IPS DF 19.7 (cell line): ENCODE measurements around the gene GLIS1.

ENCODE experiments used
- DNase-seq: peaks from one replicate; pipeline ENCODE4 v3.0.0-alpha.2; 2013; ENCODE audit warnings: low read depth, low spot score

Gene GLIS1

GRCh38 chr1:53638360-53639035, 100.5 kb downstream of the GLIS1 start:
- no peak for DNase-seq

- DNase-seq: no peak
These were observed 101.2 kb downstream of the GLIS1 start for GRCh38 chr1:53637511-53638359.

GRCh38 chr1:53636621-53637171, 102.3 kb downstream of the GLIS1 start:
- no peak for DNase-seq

DNA sequence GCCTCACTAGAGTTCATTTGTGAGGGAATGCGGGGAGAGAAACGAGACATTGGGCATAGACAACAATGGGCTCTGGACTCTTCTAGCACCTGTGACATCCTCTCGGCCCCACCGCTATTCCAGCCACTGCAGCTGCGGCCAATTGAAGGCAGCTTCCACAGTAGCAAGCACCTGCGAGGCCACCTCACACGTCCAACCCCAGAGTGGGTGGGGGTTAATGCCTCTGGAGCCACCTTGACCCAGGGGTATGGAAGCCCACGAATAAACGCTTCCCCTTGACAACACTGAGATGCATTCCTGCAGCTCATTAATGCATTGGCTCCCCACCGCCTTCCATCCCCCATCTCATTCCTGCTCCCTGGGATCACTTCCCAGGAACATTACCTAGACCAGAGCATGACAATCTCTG, 104.4 kb downstream of the GLIS1 start:
- no peak for DNase-seq

GRCh38 chr1:53633073-53633704, 105.8 kb downstream of the GLIS1 start:
- no peak for DNase-seq

DNA sequence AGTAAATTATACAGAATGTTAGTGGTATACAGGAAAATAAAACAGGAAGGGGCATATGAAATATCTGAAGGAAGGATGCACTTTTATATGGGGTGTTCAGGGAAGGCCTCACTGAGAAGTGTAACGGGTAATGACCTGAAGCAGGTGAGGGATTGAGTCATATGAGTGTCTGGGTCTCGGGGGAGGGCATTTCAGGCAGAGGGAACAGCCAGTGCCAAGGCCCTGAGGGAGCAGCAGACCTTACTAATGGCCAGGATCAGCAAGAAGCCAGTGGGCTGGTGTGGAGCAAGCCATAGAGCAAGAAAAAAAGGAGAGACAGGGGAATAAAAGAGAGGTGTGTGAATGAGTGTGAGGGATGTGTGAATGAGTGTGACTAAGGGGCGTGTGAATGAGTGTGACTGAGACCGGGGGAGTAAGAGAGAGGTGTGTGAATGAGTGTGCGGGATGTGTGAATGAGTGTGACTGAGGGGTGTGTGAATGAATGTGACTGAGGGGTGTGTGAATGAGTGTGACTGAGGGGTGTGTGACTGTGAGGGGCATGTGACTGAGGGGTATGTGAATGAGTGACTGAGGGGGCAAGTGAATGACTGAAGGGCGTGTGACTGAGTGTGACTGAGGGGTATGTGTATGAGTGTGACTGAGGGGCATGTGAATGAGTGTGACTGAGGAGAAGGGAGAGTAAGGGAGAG, 107.2 kb downstream of the GLIS1 start:
- no peak for DNase-seq

- DNase-seq: no peak
These were observed 109.8 kb downstream of the GLIS1 start for GRCh38 chr1:53629101-53629691.

- DNase-seq: no peak
These were observed 110.5 kb downstream of the GLIS1 start for GRCh38 chr1:53628286-53628955.

DNA sequence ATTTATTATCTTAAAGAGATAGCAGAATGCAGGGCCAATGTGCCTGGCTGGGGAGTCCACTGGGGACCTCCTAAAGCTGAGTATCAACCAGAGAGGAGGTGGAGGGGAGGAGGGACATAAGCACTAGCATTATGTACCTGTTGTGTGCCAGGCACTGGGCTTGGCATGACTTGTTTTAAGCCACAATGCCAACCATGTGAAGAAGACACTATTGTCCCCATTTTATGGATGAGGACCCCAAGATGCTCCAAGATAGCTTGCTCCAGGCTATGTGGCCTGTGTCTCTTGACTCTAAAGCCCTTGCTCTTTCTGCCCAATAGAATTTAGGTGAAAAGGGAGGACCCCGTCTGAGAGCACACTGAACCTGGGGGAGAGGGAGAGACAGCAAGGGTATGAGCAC, 111.3 kb downstream of the GLIS1 start:
- no peak for DNase-seq

- DNase-seq: no peak
These were observed 111.9 kb downstream of the GLIS1 start for GRCh38 chr1:53627031-53627430.

- no peak for DNase-seq
These were observed 112.3 kb downstream of the GLIS1 start for GRCh38 chr1:53626616-53627015.

- DNase-seq: no peak
These were observed 113.0 kb downstream of the GLIS1 start for GRCh38 chr1:53625766-53626520.

- DNase-seq: no peak
These were observed 113.9 kb downstream of the GLIS1 start for GRCh38 chr1:53625049-53625448.

GRCh38 chr1:53622531-53622930, 116.4 kb downstream of the GLIS1 start:
- no peak for DNase-seq

DNA sequence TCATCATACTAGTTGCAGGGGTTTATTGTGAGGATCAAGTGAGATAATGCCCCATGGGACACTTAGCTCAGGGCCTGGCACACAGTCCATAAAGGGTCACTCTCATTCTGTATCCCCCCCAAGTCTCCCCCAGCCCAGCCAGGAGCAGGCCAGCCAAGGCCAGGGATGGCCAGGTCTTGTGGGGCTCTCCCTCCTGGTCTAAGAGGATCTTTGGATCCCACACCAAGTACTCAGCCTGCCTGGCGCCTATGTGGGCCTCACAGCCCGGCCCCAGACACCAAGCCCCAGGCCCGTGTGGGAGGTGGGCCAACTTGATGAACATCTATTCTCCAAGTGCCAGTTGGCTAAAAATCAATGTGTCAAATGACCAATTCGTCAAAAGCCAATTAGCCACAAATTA, 117.8 kb downstream of the GLIS1 start:
- no peak for DNase-seq

DNA sequence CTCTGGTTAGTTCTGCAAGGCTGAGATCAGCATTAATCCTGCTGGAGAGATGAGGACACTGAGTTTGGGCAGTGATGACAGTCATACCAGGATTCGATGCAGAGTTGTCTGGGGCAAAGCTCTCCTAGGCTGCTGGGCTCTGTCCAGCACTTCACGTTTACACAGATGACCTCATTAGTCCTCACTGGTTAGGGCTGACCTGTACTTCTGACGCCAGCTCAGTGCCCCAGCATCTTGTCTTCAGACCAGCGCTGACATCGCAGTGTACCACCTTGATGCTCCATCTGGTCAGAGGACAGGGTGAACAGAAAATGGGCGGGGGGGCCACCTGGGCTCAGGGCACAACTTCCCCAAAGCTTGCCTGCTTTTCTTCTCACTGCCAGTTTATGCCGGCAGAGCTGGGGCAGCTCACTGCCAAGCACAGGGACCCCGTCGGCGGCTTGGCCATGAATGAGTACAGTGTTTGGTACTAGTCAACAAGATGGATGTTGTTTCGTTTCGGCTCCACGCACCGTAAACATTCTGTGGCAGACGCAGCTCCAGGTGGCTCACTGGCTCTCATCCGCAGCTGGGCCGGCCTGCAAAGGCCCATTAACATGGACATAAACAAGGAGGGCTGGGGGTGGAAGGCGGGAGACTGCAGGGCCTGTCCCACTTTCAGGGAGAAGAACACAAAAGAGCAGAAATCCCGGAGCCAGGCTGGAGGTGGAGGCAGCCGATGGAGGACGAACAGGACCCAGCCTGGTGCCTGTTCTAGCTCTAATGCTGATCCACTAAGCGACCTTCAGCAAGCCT, 118.7 kb downstream of the GLIS1 start:
- DNase-seq: no peak

DNA sequence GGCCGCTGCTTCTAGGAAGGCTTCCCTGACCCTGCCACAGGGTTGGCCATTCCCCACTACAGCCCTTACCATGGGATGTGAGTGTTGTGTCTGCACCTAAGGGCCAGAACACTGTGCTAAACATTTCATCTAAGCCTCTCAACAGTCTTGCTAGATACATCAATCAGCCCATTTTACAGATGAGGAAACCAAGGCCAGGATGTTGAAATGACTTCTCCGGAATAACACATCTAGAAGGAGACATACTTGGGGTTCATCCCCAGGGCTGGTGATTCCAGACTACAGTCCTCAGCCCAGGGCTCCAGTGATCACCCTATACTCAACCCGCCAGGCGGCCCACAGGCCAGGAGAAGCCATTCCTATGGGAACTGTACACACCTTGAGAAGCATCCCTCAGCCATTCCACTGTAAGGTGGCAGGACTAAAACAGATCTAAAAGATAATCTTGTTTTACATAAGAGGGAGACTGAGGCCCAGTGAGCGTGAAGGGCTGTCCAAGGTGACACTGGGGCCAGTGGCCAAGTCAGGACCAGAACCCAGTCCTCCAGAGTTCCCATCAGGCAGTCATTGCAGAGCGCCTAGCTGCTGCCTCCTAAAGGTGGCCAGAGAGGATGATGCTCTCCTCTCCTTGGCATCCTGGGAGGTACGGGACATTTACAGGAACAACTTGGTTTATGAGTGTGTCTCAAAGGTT, 119.5 kb downstream of the GLIS1 start:
- no peak for DNase-seq

DNA sequence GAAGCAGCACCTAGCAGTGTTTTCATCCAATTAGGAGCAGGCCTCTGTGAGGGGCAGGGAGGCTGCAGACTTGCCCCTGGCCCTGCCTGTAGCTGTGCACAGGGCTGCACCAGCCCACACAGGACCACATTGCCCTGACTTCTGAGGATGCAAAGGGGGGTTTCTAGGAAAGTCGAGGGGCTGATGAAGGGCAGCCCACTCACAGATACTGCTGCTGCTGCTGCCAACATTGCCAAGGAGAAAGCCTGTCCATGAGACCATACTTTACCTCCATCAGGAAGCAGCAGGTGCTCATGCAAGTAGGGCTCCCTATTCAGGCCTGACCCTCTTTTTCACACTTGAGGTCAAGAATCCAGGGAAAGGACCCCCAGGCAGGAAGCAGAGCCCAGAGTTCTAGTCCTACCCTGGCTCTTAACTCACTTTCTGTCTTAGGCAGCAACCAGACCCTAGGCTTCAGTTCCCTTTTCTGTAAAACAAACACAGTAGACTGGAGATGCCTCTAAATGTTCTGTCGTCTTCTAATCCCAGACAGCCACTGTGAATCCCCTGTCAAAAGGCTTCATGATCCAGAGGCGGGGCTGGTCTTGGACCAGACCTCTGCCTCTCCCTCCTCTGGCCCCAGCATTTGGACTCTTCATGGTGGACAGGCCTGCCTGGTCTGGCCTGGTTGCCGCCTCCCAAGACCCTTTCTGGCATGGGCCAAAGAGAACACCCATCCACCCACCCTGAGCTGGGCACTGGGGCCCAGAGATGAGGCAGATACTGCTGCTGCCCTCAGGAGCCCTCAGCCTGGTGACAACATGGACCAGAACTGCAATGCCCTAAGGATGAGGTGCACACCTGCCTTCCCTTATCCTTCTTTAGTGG, 120.2 kb downstream of the GLIS1 start:
- DNase-seq: no peak
